Daoy (cell line): ENCODE results near the gene UBE2V1. TPM values are rescaled to one million over a fixed set of nuclear protein-coding genes. Genes with fewer than 3 reads are reported as not detected.
"Not testable (repeated sequence)": the region's sequence is repeated elsewhere in the genome, so short reads cannot be mapped to it uniquely, and the experiment has no call there.

Source experiments
- DNase-seq: peaks from one replicate; pipeline ENCODE4 v3.0.0-alpha.2; 2015; ENCODE audit warnings: low read depth
- total RNA-seq: library from RNA; depleted of rRNA; stranded (reverse); fragments of >200 nt; shearing (Covaris generic); gene quantifications from 2 replicates; pipeline ENCODE4 v1.2.3, GENCODE V29; 2014

The UBE2V1 gene
- total RNA-seq, 1 experiment from 2014 or later: 35.8 TPM

- peak; percentile 97 for DNase-seq
Measured at GRCh38 chr20:50115591-50116367, 2.8 kb upstream of the UBE2V1 start.

DNA sequence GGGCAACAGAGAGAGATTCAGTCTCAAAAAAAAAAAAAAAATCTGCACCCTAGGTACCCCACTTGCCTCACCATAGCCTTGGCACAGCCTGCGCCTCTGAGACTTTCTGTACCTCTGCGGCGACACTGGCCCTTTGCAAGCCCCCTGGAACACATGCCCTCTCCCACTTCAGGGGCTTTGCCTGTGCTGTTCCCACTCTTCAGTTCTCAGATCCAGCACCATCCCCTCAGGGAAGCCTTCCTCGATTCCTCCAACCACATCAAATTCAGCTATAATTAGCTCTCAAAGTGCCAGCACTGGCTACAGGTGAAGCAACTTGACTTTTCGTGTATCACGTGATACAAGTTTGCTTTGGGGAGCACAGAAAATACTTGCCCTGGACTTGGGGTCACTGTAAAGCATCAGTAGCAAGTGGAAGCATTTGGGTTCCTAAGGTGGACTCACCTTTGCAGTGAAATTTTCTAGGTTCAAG is 2.1 kb upstream of the UBE2V1 start:
- no peak for DNase-seq

DNA sequence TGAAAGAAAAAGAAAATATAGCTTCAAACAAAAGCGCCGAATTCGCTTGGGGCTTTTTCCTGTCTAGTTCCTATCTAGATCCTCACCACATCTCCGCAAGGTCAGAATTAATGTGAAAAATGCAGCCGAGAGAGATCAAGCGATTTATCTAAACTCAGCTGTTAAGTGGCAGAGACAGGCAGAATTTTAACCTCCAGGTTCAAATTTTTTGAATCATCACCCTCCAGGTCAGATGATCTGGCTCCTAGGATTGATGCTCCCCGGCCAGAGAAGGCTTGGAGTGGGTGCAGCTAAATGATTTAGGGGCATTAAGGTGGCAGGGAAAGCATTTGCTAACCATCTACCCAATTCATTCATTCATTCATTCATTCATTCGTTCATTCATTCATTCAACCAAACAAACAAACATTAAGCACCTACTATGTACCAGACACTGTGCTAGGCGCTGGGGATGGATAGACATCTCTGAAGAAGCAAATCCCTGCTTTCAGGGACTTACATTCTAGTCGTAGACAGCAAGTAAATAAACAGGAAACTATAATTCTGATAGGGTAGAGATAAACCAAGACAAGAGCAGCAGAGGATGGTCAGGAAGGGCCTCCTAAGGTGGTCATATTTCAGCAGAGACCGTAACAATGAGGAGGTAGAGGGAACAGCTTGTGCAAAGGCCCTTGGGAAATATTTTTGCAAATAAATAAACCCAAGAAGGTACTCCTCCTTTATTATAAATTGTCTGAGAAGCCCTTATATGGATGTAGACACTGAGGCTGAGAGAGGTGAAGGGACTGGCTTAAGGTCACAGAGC is 672 bp upstream of the UBE2V1 start:
- DNase-seq: no peak

DNA sequence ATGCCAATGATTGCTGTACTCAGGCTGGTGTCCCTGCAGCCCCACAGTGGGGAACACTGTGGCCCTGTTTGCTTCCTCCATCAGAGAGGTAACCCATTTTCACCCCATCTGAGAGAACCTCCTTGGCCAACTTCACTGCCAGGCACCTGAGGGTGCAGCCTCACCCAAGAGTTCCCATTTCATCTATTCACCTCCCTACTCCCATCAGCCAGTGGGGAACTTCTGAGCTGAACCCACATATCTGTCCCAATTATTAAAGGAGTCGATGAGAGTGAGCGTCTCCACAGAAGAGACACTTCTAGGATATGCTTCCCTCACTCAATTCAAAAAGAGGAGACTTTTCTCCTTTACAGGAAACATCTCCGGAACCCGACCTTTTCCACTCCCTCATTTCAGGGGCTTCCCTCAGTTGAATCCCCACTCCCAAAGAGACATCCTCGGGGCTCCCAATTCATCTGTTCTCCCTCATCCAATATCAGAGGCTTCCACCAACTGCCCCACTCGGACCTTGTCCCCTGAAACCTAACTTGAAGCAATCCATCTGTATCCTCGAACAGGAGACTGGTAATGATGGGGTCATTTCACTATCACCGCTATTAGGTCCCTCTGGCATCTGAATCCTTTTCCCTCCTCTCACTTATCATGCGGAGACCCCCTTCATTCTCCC is 988 bp downstream of the UBE2V1 start:
- no peak for DNase-seq

- DNase-seq: peak; percentile 69
Measured at GRCh38 chr20:50111120-50111828, 1.7 kb downstream of the UBE2V1 start.

- DNase-seq: peak; percentile 41
Measured at GRCh38 chr20:50110141-50111047, 2.6 kb downstream of the UBE2V1 start.

GRCh38 chr20:50108556-50109235 is 4.3 kb downstream of the UBE2V1 start:
- no peak for DNase-seq

DNA sequence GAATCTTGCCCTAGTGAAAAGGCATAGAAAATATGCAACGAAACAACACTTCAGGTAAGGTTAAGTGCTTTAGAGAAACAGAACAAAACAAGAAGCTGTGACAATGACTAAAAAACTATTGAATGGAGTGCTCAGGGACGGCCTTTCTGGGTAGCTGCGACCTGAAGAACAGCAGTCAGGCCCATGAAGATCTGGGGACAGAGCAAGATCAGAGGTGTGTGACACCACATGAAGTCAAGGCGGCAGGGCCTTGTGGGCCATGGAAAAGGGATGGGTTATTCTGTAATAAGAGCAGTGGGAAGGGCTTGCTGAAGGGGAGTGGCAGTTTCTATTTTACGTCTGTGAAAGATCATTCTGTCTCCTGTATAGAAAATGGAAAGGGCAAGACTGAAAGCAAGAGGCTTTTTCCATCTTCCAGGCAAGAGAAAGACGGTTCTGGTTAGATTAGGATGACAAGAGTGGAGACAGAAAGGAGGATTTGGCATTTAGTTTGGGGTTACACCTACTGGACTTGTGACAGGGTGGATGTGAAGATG is 5.1 kb downstream of the UBE2V1 start:
- DNase-seq: no peak

GRCh38 chr20:50107086-50107660 is 5.8 kb downstream of the UBE2V1 start:
- no peak for DNase-seq

DNA sequence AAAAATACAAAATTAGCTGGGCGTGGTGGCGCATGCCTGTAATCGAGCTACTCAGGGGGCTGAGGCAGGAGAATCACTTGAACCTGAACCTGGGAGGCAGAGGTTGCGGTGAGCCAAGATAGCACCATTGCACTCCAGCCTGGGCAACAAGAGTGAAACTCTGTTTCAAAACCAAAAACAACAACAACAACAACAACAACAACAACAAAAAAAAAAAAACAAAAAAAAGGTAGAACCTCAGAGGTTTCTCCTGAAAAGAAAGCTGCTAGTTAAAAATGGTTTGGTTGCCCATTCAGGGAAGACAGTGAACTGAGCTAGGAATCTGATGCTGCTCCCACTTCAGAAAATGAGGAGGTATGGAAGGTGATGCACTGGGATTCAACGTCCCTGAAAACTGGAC is 6.3 kb downstream of the UBE2V1 start:
- not testable (repeated sequence) for DNase-seq

GRCh38 chr20:50103464-50104107 is 9.4 kb downstream of the UBE2V1 start:
- DNase-seq: peak; percentile 80

DNA sequence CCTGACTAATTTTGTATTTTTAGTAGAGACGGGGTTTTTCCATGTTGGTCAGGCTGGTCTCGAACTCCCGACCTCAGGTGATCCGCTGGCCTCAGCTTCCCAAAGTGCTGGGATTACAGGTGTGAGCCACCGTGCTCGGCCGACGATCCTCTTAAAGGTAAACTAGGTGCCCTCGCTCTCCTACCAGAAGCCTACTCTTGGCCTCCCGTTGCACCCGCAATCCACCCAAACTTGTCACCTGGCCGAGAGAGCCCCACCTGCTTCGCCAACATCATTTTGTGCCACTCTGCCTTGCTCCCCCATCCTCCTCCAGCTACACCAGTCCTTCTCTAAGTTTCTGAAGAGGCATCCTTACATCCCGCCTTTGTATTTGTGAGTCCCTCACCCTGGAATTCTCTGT is 10.4 kb downstream of the UBE2V1 start:
- DNase-seq: not testable (repeated sequence)

DNA sequence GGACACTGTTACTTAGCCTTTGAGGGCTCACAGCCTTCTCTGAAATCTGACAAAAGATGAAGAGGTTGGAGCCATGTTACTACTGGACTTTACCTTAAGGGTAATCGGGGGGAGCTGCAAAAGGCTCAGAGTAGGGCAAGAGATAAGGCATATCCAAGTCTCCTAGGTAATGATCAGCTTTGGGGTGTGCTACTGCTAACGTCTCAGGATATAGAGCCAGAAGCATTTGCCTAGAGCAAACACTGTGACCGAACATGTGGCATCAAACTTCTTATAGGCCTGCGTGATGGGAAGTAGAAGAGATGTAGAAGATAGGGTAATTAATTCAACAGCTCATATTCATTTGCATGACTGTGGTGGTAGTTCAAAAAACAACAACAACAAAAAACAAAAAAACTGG is 11.1 kb downstream of the UBE2V1 start:
- DNase-seq: no peak

DNA sequence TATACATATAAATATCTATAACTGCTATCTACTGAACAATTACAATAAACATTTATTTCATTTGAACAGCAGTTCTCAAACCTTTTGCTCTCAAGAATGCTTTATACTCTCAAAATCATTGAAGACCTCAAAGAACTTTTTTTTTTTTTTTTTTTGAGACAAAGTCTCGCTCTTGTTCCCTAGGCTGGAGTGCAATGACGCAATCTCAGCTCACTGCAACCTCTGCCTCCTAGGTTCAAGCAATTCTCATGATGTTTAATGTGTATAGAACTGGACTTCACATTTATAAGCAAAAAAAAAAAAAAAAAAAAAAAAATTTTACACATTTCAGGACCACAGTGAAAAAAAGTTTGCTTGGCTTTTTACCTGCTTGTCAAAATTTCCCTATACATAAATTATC is 11.7 kb downstream of the UBE2V1 start:
- DNase-seq: no peak

- no peak for DNase-seq
Measured at GRCh38 chr20:50100552-50100951, 12.4 kb downstream of the UBE2V1 start.

GRCh38 chr20:50099565-50099991 is 13.4 kb downstream of the UBE2V1 start:
- no peak for DNase-seq

GRCh38 chr20:50099113-50099512 is 13.8 kb downstream of the UBE2V1 start:
- DNase-seq: no peak

DNA sequence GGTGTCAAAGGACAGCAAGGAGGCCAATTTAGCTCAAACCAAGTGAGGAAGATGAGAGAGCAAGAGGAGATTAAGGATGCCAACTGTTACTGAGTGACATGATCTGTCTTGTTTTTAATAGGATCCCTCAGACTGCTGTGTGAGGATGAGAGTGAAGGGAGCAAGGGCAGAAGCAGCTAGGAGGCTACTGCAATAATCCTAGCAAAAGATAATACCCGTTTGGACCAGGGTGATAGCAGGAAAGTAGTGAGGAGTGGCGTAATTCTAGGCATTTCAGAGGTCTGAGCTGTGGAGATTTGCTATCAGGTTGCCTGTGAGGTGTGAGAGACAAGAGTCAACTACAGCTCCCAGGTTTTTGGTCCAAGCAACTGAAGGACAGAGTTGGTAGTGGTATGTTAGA is 14.7 kb downstream of the UBE2V1 start:
- no peak for DNase-seq

GRCh38 chr20:50097843-50098242 is 15.1 kb downstream of the UBE2V1 start:
- no peak for DNase-seq
